Inflammatory macrophage treated with lipopolysaccharide for 1 hour (primary cell): ENCODE data around the gene SH3RF2.
A peak's percentile ranks its signal among the peaks of the same experiment; 100 is the strongest.

ENCODE experiments used
- DNase-seq, 2 donors: peaks; one replicate each; pipeline ENCODE4 v3.0.0-alpha.2; 2020 to 2022

Gene SH3RF2

DNA sequence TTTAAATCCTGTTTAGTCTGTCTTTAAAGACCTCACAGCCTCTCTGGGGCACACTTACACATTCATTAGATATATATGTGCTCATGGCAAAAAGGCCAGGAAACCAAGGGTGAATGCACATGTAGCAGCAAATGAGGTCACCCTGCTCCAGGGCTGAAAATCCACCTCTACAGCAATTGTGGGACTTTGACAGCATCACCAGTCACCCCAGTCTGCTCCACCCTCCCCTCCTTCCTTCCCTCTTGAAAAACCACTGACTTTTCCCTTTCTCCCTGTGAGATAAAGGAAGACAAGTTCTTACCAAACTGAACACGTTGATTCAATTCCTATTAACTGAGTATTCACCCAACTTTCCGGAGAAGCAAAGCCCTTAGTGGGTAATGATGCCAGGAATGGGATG lies 15.2 kb upstream of the SH3RF2 start:
- DNase-seq: no peak

DNA sequence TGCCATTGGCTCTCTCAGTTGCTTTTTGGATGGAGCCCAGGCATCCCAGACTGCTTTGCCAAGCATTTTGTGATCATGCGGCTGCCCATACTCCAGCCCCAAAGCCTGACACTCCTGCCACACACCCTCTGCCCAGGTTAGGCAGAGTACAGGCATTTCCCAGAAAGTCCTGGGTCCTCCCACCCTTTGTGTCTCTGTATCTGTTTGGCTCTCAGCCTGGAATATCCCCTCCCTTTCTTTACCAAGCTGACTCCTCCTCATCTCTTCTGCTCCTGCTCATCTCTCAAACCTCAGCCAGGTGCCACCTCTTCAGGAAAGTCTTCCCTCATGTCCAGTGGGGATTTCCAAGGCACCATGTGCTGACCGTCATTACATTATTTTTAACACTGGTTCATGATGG lies 14.3 kb upstream of the SH3RF2 start:
- DNase-seq: no peak

DNA sequence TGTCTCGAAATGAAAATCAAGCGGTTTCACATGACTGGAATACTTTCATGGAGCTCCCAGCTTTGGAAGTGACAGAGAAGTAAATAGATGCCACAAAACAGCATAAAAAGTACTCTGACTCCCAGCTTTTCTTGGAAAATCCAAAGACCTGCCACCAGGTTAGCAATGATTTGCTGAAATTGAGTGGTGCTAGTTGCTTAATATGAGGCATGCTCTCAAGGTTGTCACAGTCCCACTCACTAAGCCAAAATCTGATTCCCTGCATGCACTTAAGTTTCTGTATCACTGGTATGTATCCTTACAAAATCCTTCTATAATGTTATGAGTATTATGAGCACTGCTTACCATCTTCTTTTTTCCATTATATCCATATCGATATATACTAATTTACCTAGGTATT lies 13.0 kb upstream of the SH3RF2 start:
- no peak for DNase-seq

DNA sequence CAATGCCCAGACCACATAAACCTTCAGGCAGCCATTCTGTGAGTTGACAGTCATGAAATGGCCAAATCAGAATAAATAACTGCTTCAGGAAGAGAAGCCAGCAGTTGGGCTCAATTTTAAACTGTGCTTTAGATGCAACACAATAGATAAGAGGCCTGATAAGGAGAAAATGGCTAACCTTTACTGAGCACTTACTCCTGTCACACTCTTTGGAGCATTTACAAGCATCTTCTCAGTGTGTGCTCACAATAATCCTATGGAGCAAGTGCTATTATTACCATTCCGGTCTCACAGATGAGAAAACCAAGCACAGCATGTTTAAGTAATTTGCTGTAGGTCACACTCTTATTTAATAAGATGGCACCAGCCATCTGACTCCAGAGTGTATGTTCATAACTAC lies 11.5 kb upstream of the SH3RF2 start:
- DNase-seq: no peak

DNA sequence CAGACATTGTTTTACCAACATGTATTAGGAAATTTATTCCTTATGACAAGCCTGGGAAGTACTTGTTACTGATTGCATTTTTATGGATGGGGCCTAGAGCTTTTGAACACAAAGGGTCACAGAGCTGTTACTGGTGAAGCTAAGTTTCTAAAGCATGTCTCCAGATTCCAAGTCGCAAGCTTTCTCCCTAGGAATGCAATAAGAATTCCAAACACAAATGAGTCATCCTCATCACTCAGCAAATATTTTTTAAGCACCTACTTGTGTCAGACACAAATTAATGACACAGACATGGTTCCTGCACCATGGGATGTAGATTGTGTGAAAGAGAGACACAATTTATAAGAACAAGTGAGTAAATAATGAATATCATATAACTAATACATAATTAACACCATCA lies 11.0 kb upstream of the SH3RF2 start:
- no peak for DNase-seq

DNA sequence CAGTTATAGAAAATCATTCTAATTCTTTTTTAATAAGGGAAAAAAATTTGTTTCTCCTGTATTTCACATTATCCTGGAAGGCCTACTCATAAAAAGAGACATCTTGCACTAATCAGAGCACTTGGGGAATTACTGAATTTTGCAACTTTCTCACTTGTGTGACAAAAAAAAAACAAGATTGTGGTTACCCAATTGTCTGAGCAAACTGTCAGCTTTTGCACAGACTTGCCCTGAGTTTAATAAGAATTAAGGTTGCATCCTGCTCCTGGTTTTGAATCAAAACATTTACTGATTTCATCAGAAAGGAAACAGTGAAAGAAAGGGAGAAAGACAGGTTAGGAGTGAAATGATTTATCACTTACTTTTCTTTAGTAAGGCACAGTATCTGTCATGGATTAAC lies 10.6 kb upstream of the SH3RF2 start:
- peak; percentile 59 to 64 for DNase-seq

DNA sequence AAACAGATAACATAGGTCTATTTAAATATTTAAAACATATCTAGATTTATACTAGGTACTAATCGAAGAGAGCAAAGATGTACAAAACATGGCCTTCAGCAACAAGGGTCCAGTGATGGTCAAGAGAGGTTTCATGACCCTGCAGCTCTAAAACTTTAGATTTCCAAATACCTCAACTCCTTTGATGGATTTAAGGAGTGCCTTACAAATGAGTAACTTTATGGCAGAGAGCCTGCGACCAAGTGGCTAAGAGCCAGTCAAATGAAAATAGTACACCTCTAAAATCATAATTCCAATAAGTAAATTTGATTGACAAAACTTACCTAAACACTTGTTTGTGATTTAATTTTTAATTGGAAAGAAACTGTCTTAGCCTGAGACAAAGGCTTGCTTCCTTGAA lies 4.7 kb upstream of the SH3RF2 start:
- DNase-seq: no peak

DNA sequence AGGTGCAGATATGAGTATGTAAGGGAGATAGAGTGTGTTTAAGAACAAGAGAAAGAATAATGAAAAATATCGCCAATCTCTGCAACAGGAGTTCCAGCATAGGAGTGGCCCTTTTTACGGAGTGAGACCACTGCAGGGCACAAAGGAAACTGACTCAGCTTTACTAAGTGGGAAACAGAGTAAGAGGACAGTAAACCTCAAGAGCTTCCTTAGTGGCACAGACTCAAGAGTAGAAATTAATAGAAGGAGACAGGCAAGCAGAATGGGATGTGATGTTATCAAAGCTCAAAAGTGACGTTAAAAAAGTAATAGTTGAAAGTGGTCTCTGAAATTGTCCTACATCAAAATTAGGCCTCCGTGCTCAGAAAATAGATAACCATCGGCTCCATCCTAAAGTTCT lies 2.1 kb upstream of the SH3RF2 start:
- no peak for DNase-seq

DNA sequence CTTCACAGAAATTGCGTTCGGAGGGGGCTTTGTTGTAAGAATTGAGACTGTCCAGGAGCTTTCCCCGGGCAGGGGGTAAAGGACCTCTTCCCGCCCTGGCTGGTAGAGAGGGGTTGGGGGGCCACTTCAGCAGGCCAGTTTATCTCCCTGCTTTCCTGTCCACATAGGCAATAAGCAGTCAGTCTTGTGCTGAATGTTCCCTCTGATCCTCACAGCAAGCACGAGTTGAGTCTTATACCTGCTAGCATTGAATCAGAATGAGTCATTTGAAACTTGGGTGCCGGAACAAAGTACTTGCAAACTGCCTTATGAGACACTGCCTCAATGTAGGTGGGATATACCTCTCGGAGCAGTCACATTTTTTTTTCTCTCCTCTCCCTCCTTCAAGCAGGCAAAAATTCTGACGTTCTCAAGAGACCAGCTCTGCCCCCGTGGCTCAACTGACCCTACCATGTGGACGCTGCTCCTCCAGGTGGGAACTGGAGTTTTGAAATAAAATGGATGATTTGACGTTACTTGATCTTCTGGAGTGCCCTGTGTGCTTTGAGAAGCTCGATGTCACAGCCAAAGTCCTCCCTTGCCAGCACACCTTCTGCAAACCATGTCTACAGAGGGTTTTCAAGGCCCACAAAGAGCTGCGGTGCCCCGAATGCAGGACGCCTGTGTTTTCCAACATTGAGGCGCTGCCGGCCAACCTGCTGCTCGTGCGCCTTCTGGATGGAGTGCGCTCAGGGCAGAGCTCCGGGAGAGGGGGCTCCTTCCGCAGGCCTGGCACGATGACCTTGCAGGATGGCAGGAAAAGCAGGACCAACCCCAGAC lies 1.3 kb downstream of the SH3RF2 start:
- no peak for DNase-seq

DNA sequence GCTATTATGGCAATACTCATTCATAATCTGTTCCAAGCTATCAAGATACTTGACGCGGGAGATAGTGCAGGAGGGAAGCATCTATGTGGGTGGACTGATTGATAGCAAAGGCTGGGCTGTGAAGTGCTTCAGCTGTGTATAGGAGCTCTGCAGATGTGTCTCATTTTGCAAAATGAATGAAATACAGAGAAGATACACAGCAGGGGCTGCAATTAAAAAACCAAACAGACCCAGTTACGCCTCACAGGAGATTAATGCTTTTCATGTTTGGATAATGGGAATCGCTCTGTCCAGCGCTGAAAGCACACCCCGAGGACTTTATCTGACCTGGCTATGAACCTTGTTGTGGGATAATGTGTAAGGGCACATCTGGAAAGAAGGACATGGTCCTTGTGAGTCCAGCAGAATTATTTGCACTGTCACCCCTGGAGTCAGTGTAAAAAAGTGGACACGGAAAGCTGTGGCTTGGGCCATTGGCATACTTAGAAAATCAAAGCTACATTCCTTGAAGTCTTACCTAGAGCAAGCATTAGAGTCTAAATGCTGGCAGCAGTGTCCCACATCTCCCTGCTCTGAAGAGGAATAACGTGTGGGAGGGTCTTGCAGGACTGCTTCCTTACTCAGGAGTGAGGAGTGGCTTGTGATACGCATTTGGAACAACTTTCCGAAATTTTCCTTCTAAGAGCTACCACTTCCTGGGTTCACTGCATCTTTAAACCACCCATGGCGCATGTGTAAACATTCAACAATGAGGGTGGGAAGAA lies 2.6 kb downstream of the SH3RF2 start:
- no peak for DNase-seq

DNA sequence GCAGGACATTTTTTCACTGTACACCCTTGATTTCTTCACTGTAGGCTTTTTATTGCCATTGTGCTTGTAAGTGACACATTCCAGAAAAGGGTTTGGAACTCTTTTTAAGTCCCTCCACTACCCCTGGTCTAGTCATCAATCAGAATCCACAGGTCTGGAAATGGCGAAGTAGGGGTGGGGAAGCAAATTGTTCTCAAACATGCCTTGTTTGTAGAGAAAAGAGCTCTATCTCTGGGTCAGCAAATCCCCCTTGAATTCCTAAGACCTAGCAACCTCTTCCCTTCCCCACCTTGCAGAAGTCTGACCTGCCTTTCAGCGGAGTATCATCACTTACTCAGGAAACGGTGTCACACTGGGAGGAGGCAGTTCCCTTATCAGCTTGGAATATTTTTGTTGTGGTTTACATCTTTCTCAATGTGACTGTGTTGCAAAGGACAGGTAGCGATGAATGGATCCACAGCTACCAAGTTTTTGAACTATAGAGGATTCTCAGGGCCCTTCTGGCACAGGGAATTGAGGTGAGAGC lies 3.2 kb downstream of the SH3RF2 start:
- DNase-seq: no peak

DNA sequence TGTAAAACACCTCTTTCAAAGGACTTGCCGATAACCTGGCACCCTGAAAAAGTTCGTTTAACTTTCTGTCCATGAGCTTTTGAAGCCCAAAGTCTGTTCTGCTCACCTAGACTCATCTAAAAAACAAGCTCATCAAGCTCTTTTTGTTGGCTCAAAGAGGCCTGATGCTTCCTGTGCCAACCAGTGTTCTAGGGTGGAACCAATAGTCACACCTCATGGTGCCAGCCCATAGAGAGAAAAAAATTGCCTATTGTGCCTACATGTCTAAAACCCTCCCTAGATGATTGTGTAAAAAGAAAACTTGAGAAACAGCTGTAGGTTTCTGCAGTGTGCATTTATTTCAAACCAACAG lies 4.7 kb downstream of the SH3RF2 start:
- no peak for DNase-seq

DNA sequence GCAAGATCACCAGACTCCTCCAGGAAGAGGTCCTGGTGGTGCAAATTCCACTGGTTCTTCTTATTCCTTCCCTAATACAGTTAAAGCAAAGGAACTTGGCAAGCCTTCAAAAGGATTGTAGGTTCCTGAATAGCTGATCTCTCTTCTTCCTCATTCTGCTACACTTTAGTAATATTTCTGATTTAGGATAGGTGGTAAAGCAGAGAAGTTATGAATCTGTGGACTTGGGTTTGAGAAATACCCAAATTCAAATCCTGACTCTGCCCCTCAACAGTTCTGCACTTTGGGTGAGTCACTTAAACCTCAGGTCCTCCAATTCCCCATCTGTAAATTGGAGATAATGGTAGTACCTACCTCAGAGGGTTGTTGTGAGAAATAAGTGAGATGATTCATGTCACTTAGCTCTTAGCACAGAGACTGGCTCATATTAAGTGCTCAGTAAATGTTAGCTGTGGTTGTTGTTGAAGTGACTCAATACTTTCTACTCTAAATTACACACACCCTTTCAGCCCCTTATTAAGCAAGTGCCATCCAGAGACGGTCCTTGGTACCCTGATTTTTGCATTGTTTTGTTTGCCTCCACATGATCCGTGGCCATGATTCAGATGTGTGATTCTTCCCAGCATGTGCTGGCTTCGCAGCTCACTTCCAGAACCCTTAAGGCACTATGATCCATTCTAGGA lies 5.2 kb downstream of the SH3RF2 start:
- peak; percentile 27 to 40 for DNase-seq

DNA sequence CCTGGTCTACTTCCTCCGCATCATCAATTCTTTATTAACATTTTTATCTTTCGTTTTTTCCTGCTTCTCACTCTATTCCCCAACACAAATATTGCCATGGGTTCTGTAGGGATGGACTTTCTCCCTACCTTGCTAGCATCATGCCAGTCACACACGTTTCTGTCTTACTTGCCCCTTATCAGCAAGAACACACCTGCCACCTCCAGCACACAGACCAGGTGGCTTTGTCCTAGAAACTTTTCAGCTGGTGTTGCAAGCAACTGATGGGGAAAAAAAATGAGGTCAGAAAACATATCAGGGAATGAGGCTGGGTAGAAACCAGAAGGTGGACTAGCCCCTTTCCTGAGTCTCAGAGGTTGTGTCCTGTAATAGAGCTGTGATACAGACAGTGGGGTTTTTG lies 5.8 kb downstream of the SH3RF2 start:
- no peak for DNase-seq

DNA sequence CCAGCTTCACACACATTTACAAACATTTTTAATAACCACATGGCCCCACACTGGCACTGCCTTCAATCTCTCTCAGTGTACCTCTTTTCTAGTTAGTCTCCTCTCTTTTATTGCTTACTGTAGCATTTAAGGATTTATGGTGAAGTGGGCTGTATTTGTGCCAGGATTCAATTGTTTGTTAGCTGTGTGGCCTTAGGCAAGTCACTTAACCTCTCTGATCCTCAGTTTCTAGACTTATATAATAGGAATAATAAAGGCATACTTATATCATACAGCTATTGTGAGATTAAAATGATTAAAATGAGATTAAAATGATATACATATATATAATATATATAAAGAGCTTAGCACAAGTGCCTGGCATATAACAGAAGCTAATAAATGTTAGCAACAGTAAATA lies 6.4 kb downstream of the SH3RF2 start:
- no peak for DNase-seq

DNA sequence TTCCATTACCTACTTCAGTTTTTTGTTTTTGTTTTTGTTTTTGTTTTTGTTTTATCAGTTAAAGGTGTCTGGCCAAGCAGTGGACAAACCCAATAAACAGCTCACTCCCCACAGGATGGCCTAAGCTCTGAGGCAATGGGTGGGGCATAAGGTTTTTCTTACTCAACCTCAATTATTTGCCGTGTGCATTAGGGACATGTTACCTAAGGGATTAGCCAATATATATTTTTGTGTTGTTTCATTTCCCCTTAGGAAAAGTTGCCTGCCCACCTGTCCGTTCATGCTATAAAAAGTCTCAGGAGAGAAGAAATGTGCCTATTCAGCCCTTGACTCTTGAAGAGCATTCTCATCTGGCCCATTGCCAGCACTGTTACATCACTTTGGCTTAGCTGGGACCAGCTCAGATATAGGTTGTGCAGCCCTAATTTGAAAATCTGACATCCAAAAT lies 7.3 kb downstream of the SH3RF2 start:
- peak in 1 of 2 donors; percentile 33 for DNase-seq

DNA sequence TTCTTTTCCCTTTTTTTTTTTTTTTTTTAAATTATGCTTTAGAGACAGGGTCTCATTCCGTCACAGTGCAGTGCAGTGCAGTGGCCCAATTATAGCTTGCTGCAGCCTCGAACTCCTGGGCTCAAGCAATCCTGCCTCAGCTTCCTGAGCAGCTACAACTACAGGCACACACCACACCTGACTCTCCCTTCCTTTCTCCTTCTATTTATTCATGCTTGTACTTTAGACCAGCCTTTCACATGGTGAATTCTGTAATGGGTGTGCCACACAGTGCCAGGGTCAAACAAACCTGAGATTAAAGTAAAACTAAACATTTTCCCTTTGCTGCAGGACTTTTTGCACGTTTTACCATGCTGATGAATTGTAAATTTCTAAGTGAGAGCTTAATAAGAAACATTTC lies 8.0 kb downstream of the SH3RF2 start:
- no peak for DNase-seq

DNA sequence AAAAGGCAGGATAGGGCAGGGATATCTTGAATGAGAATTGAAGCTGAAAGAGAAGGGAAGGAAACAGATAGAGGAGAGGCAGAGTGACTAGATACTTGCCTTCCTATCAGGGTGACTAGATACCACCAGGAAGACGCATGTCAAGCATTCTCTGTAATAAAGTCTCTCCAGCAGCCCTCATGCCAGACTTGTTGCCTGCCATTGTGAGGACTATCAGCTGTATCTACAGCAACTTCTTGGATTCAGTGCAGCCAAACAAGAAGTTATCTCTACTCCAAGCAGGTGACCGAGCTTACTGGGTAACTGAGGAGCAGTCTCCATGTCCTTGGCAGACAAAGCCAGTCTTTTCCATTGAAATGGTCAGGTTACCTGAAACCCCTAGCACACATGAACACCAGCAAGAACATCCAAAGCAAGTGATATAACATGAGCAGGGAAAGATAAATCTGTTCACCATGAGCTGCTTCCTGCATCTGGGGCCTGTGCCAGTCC lies 9.3 kb downstream of the SH3RF2 start:
- DNase-seq: no peak

DNA sequence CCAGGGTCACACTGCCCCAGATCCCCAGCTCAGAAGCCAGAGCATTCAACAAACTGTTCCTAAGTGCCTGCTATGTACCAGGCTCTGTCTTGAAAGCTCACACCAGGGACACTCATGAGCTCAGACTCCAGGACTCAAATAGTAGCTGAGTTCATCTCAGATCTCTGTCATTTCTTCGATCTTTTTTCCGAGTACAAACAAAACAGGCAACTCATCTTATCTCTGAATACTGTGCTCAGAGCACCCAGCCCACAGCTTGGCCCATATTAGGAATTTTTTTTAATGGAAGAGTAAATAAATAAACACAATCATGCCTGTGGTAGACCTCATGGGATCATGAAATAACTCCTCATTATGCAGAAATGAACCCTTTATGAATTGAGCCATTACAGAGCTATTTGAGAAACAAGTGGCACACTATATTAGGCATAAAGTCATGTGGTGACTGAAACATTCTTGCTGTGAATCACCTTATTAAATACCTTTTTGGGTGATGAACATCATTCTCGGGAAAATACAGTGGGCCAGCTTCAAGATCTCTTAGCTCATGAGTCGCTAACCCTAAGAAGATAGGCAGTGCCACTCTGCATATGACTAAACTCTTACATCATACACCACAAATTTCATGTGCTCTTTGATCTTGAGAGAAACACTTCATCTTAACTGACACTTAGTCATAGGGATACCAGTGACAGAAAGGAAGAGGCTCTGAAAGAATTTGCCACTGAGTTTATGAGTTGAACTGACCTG lies 9.9 kb downstream of the SH3RF2 start:
- peak; percentile 72 to 79 for DNase-seq

DNA sequence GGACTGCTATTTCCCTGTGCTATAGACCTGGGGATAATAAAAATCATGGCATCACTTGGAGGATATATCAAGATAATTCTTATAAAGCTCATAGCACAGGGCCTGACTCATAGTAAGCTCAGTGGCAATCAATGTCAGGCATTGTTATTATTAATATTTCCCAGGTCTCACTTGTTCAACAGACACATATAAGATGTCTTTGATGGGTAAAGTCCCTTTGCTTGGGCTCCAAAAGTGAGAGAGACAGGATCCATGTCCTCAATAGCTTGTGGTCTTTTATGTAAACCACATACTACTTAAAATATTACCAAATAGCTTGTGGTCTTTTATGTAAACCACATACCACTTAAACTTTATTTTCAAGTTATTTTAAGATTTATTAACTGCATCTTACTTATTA lies 11.2 kb downstream of the SH3RF2 start:
- no peak for DNase-seq

DNA sequence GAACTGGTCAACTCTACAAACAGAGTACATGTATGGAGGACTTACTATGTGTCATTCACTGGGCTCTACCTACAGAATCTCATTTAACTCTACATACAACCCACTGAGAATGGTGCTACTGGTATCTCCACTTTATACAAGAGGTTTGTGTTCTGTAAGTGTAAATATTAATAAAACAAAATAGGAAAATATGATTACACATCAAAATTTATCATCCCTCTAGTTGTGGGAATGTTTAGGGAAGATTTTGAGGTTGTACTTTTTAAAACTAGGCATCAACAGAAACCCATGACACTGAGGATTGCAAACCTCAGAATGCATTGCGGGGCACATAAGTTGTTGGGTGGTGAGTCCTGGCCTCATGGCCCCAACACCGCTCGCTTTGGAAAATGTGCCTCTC lies 11.7 kb downstream of the SH3RF2 start:
- DNase-seq: no peak

DNA sequence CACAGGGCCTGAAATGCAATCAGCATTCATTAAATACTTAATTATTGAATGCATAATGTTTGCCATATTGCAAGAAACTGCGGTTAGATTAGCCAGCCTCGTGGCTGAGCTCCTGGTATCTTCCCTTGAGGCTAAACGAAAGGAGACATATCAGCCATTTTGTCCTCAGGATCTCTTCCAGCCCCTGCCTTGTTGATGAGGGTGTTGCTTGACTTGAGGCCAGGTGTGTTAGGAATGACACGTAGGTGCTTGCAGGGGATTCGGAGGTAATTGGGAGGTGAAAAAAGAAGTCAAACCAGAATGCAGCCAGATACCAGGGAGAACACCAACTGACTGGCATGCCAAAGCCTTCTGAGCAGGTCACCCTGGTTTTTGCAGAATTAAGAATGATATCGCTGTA lies 12.5 kb downstream of the SH3RF2 start:
- DNase-seq: no peak

DNA sequence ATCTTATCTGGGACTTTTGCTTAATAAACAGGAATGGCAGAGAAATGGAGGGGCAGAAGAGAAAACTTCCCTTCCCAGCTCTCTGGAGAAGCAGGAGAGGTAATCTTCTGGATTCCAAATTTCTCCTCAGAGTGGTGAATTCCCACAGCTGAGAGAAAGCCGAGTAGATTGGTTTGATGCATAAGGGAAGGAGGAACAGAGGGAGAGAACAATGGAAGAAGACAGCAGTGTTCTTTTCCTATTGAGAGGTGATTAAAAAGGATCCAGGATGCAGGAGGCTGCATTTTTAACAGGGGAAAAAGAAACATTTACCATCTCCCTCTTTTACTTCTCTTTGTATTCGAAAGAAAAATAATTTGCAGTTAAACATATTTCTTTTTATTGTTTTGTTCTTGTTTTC lies 13.1 kb downstream of the SH3RF2 start:
- no peak for DNase-seq
